C4-2B (cell line): ENCODE results near the gene STAMBP.

ENCODE experiments used
- H3K27ac ChIP-seq: fragments of 450-650 bp; 2 replicates; pipeline ENCODE4 v1.5.1; 2017
- ZFX ChIP-seq: fragments of 450-650 bp; IDR thresholded peaks from 2 replicates; pipeline ENCODE4 v1.6.1; 2017
- TF ChIP-seq, protein P1 (sequence below): fragments of 450-650 bp; conservative IDR thresholded peaks from 2 replicates; pipeline ENCODE4 v1.5.1; 2017; ENCODE audit warnings: mild to moderate bottlenecking

The STAMBP gene

DNA sequence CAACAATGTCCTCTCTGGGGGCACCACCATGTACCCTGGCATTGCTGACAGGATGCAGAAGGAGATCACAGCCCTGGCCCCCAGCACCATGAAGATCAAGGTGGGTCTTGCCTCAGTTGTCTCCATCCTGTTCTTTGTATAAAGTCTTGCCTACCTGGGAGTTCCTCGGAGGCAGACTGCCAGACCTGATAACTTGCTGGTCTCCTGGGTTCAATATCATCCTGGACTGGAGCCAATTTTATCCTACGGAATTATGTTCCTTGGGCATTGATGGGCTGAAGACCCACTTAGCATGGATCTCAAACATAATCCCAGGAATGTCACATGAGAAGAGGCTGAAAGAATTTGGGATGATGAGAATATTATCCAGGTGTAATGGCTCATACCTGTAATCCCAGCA lies 87.9 kb downstream of the STAMBP start:
- H3K27ac ChIP-seq, result no peak overlapping the region
- no peak for TF ChIP-seq ZFX
- TF ChIP-seq, protein P1, sequence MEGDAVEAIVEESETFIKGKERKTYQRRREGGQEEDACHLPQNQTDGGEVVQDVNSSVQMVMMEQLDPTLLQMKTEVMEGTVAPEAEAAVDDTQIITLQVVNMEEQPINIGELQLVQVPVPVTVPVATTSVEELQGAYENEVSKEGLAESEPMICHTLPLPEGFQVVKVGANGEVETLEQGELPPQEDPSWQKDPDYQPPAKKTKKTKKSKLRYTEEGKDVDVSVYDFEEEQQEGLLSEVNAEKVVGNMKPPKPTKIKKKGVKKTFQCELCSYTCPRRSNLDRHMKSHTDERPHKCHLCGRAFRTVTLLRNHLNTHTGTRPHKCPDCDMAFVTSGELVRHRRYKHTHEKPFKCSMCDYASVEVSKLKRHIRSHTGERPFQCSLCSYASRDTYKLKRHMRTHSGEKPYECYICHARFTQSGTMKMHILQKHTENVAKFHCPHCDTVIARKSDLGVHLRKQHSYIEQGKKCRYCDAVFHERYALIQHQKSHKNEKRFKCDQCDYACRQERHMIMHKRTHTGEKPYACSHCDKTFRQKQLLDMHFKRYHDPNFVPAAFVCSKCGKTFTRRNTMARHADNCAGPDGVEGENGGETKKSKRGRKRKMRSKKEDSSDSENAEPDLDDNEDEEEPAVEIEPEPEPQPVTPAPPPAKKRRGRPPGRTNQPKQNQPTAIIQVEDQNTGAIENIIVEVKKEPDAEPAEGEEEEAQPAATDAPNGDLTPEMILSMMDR, result no peak

DNA sequence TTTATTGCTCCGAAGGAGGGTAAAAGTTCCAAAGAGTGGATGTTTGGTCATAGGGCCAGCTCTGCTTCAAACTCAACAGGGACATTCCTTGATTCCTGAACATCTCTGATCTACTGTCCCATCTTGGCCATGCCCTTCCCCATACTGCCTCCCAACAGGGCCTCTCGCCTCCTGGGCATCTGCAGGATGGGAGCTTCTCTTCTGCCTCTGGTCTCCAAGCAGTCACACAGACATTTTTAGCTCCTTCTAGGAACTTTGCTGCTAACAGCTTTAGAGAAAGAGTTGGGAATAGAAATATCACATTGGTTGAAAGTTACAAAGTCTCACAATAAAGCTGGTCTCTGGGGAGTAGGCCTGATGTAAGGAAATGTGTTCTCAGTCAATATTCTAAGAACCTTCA lies 88.5 kb downstream of the STAMBP start:
- TF ChIP-seq, protein P1, result no peak
- no peak for TF ChIP-seq ZFX
- no peak overlapping the region for H3K27ac ChIP-seq

DNA sequence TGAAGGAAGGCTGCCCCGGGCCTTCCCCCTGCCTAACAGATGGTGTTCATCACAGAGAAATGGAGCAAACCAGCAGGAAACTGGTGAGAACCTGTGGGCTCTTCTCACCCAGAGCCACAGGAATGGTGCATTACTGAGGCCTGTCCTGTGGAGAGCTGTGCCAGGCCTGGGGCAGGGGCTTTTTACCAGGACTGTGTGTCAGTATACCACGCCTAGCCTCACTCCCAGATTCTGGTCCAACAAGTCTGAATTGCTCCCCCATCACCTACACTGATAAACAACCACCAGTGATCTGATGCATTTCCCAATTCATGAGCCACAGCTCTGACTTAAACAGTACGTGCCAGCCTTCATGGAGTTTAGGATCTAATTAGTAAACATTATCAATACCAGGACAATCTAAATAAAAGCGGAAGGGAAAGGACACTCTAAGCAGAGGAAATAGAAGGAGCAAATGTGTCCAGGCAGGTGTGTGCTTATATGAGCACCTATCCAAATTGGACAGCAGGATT lies 89.0 kb downstream of the STAMBP start:
- no peak for TF ChIP-seq ZFX
- TF ChIP-seq, protein P1, result no peak
- no peak overlapping the region for H3K27ac ChIP-seq

DNA sequence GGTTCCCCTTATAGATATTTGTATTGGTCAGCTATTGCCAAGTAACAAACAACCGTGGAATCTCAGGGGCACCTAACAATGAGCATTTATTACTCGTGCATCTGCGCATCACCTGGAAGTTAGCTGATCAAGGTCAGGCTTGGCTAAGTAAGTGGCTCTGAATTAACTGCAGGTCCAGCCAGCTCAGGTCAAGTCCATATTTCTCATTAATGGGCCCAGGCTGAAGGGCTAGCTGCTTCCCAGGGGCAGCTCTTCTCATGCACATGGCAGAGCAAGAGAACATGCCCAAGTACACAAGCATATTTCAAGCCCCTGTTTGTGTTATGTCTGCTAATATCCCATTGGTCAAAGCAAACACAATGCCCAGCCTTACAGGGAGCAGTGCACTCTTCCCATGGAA lies 90.1 kb downstream of the STAMBP start:
- no peak overlapping the region for H3K27ac ChIP-seq
- TF ChIP-seq, protein P1, result no peak
- no peak for TF ChIP-seq ZFX

DNA sequence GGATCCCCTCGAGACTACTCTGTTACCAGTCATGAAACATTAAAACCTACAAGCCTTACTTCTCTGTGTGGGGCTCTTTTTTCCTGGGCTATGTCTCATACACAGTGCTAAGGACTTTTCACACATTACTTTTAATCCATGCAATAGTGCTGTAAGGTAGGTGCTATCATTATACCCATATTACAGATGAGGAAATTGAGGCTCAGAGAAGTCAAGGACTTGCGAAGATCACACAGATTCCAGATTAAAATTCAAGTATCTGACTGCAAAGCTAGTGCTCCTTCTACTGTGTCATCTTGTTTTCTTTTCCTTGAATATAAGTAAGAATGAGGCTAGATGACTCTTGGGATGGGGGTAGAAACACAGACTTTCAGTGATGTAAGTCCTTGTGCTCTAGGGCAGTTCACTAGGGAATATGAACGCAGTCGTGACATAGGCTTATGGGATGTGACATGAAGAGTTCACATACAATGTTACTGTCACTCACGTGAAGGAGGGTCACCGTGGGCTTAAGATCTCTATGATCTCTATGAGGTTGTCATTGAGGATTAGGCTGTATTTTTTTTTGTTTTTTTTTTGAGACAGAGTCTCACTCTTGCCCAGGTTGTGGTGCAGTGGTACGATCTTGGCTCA lies 91.0 kb downstream of the STAMBP start:
- no peak overlapping the region for H3K27ac ChIP-seq
- no peak for TF ChIP-seq ZFX
- TF ChIP-seq, protein P1, result no peak

DNA sequence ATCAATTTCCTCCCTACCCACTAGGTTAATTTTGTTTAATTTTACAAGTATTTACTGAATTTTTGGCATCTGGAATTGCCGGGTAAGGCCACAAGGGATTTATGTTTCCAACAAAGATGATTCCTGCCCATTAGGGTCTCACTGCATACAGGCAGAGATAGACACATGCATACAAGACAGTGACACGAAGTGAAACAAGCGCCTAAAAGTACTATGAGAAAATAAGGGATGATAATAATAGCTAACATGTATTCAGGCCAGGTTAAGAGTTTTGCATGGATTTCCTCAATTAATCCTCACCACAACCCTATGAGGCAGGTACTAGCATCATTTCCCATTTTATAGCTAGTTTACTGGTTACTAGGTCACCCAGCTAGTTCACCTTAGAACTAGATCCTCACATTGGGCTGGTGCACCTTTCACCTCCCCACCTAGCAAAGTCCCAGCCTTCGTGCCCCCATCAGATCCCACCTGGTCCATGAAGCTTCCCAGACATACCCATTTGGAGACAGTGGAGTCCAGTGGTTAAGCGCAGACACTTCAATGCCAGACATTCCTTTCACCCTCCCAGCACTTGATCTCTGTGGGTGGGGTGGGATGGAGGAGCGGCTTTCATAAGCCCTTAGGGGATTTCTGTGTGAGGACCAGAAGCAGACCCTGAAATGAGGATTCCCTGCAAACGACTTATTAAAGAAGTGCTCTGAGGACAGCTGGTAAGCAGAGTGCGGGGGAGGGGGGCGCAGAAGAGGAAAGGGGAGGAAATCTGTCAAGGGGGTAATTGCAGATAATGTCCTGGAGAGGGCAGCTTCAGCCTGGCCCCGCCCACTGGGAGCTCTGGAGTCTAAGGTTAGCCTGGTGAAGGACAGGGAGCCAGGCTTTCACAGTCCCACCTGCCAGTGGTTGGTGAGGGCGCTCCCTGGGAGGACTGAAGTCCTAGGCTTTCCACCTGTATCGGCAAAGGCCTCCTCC lies 92.1 kb downstream of the STAMBP start:
- H3K27ac ChIP-seq, result no peak overlapping the region
- no peak for TF ChIP-seq ZFX
- TF ChIP-seq, protein P1, result no peak; the same call in 1 of the 2 replicates

DNA sequence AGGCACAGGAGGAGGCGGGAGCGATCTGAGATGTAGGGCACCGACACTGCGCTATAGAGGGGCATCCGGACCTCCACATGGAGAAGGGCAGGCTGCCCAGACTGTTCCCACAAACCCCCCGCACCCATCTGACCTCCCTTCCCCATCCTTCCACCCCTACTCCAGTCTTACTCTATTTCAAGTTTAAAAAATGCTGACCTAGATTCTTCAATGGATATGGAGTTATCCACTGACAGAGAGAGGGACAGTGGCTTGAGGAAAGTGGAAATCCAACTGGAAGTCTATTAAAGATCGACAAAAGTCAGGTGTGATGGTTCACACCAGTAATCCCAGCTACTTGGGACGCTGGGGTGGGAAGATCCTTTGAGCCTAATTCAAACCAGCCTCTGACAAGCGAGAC lies 92.8 kb downstream of the STAMBP start:
- TF ChIP-seq, protein P1, result no peak
- TF ChIP-seq ZFX, result no peak
- no peak overlapping the region for H3K27ac ChIP-seq
